Ishikawa (cell line): ENCODE results near the gene FRMD4B.

Experiments
- CEBPB ChIP-seq: IDR thresholded peaks from 2 replicates; pipeline ENCODE4 v1.6.1; 2012
- CREB1 ChIP-seq: IDR thresholded peaks from 2 replicates; pipeline ENCODE4 v1.6.1; 2012; ENCODE audit warnings: low read depth
- EGR1 ChIP-seq: IDR thresholded peaks from 2 replicates; pipeline ENCODE4 v1.6.1; 2012
- EP300 ChIP-seq: IDR thresholded peaks from 2 replicates; pipeline ENCODE4 v1.6.1; 2012; ENCODE audit warnings: borderline replicate concordance
- FOXM1 ChIP-seq: IDR thresholded peaks from 2 replicates; pipeline ENCODE4 v1.6.1; 2012; ENCODE audit warnings: low read depth, borderline replicate concordance
- MAX ChIP-seq: IDR thresholded peaks from 2 replicates; pipeline ENCODE4 v1.6.1; 2012
- NFIC ChIP-seq: IDR thresholded peaks from 2 replicates; pipeline ENCODE4 v1.6.1; 2012
- RAD21 ChIP-seq: IDR thresholded peaks from 2 replicates; pipeline ENCODE4 v1.6.1; 2012; ENCODE audit warnings: low read depth
- REST ChIP-seq: IDR thresholded peaks from 2 replicates; pipeline ENCODE4 v1.6.1; 2012; ENCODE audit warnings: low read depth, mild to moderate bottlenecking
- TAF1 ChIP-seq: IDR thresholded peaks from 2 replicates; pipeline ENCODE4 v1.6.1; 2012; ENCODE audit warnings: low read depth, mild to moderate bottlenecking
- TCF12 ChIP-seq: IDR thresholded peaks from 2 replicates; pipeline ENCODE4 v1.6.1; 2012; ENCODE audit warnings: low read depth
- TEAD4 ChIP-seq: IDR thresholded peaks from 2 replicates; pipeline ENCODE4 v1.6.1; 2012
- USF1 ChIP-seq: IDR thresholded peaks from 2 replicates; pipeline ENCODE4 v1.6.1; 2012
- YY1 ChIP-seq: IDR thresholded peaks from 2 replicates; pipeline ENCODE4 v1.6.1; 2012; ENCODE audit warnings: low read depth
- ZBTB7A ChIP-seq: IDR thresholded peaks from 2 replicates; pipeline ENCODE4 v1.6.1; 2012; ENCODE audit warnings: low read depth

Gene FRMD4B

GRCh38 chr3:69324362-69325025, 61.4 kb downstream of the FRMD4B start:
- TF ChIP-seq CREB1 (no peak), EGR1 (no peak), RAD21 (peak; percentile 62)

GRCh38 chr3:69323941-69324340, 61.9 kb downstream of the FRMD4B start:
- TF ChIP-seq TAF1 = no peak
- TF ChIP-seq ZBTB7A = no peak
- TF ChIP-seq YY1 = no peak

GRCh38 chr3:69322158-69322509, 63.8 kb downstream of the FRMD4B start:
- no peak for TF ChIP-seq YY1
- TF ChIP-seq RAD21 = no peak
- no peak for TF ChIP-seq MAX
- no peak for TF ChIP-seq CEBPB
- no peak for TF ChIP-seq ZBTB7A
- TF ChIP-seq TAF1 = no peak
- TF ChIP-seq NFIC = no peak

GRCh38 chr3:69321301-69322157, 64.4 kb downstream of the FRMD4B start:
- TF ChIP-seq FOXM1 (no peak), ZBTB7A (no peak), TEAD4 (no peak), MAX (no peak), EGR1 (no peak), REST (no peak), YY1 (no peak), RAD21 (no peak), EP300 (no peak), NFIC (no peak), TAF1 (no peak)

- no peak for TF ChIP-seq CREB1
- no peak for TF ChIP-seq TCF12
- TF ChIP-seq ZBTB7A = no peak
- TF ChIP-seq CEBPB = no peak
- TF ChIP-seq MAX = no peak
- TF ChIP-seq TEAD4 = no peak
These were observed 65.0 kb downstream of the FRMD4B start for GRCh38 chr3:69320871-69321271.

- no peak for TF ChIP-seq ZBTB7A
These were observed 66.2 kb downstream of the FRMD4B start for GRCh38 chr3:69319652-69320051.

- no peak for TF ChIP-seq TCF12
- TF ChIP-seq CREB1 = no peak
- TF ChIP-seq EGR1 = no peak
- TF ChIP-seq REST = no peak
- no peak for TF ChIP-seq ZBTB7A
- TF ChIP-seq YY1 = no peak
- no peak for TF ChIP-seq USF1
- TF ChIP-seq CEBPB = no peak
- TF ChIP-seq TAF1 = no peak
- no peak for TF ChIP-seq MAX
- TF ChIP-seq TEAD4 = no peak
- TF ChIP-seq EP300 = no peak
- no peak for TF ChIP-seq FOXM1
- no peak for TF ChIP-seq RAD21
- no peak for TF ChIP-seq NFIC
These were observed 67.5 kb downstream of the FRMD4B start for GRCh38 chr3:69318410-69318809.
